SK-N-SH (cell line): ENCODE measurements around the gene LINC00237. TPM values are rescaled to one million over a fixed set of nuclear protein-coding genes. Genes with fewer than 3 reads are reported as not detected.

Experiments
- CTCF ChIA-PET: fragments of 300-600, 350-600 bp; formaldehyde crosslinking; extraction: SDS; loops from one replicate; lab custom pipeline; 2021; lab: Yijun Ruan, JAX
- POLR2A ChIA-PET: fragments of 350-600 bp; sonication (Branson Sonifier 250); formaldehyde crosslinking; extraction: SDS; loops from one replicate; lab custom pipeline; 2020; ENCODE audit warnings: antibody characterized with exemption, inconsistent platforms; lab: Yijun Ruan, JAX
- DNase-seq: peaks from one replicate; pipeline ENCODE4 v3.0.0; 2012
- H2AFZ ChIP-seq: fragments of 200-600 bp; sonication (generic); 2 replicates; pipeline ENCODE4 v1.8.1; 2016; ENCODE audit warnings: antibody characterized with exemption, mild to moderate bottlenecking, low read depth
- H3F3A ChIP-seq: fragments of 200-600 bp; sonication (generic); replicated peaks from 2 replicates; pipeline ENCODE3; 2016; ENCODE audit warnings: antibody characterized with exemption, mild to moderate bottlenecking; ENCODE audit not compliant: insufficient read depth
- H3K27ac ChIP-seq, 2 experiments: fragments of 200-500 bp in 1 of 2; fragments of 200-600 bp in 1 of 2; sonication (Bioruptor generic) in 1 of 2; sonication (generic), shearing (Covaris generic) in 1 of 2; 2 replicates each; pipeline versions ENCODE4 v1.5.1 to v1.6.1; 2014 to 2016; ENCODE audit warnings: low read depth in 2 of 2, inconsistent platforms in 1 of 2, low read length in 1 of 2, mild to moderate bottlenecking in 1 of 2, mixed read lengths in 1 of 2
- H3K27me3 ChIP-seq: fragments of 200-600 bp; sonication (generic), shearing (Covaris generic); 2 replicates; pipeline ENCODE4 v1.6.1; 2016; ENCODE audit warnings: mixed run types; ENCODE audit not compliant: insufficient read depth
- H3K36me3 ChIP-seq, 2 experiments: fragments of 200-500 bp in 1 of 2; fragments of 200-600 bp in 1 of 2; sonication (Bioruptor generic) in 1 of 2; sonication (generic) in 1 of 2; replicated peaks in 1 of 2; 2 replicates each; pipeline versions ENCODE3 to v1.5.1; 2014 to 2016; ENCODE audit warnings: low read length in 1 of 2, mild to moderate bottlenecking in 1 of 2; ENCODE audit not compliant: insufficient read depth in 2 of 2, control insufficient read depth in 1 of 2
- H3K4me1 ChIP-seq, 2 experiments: fragments of 200-500 bp in 1 of 2; fragments of 200-600 bp in 1 of 2; sonication (Bioruptor generic) in 1 of 2; sonication (generic), shearing (Covaris generic) in 1 of 2; 2 replicates each; pipeline versions ENCODE4 v1.5.1 to v1.6.1; 2014 to 2016; ENCODE audit warnings: low read depth in 1 of 2, low read length in 1 of 2, mixed run types in 1 of 2; ENCODE audit not compliant: insufficient read depth in 2 of 2, control insufficient read depth in 1 of 2
- H3K4me2 ChIP-seq: fragments of 200-600 bp; sonication (generic), shearing (Covaris generic); 2 replicates; pipeline ENCODE4 v1.6.1; 2017; ENCODE audit warnings: mixed run types
- H3K4me3 ChIP-seq, 2 experiments: fragments of 200-500 bp in 1 of 2; fragments of 200-600 bp in 1 of 2; sonication (Bioruptor generic) in 1 of 2; sonication (generic), shearing (Covaris generic) in 1 of 2; 2 replicates each; pipeline versions ENCODE4 v1.5.1 to v1.8.1; 2014 to 2016; ENCODE audit warnings: low read depth in 2 of 2, inconsistent platforms in 1 of 2, low read length in 1 of 2, mild to moderate bottlenecking in 1 of 2, mixed read lengths in 1 of 2, moderate library complexity in 1 of 2
- H3K79me2 ChIP-seq: fragments of 200-600 bp; sonication (generic); 2 replicates; pipeline ENCODE4 v1.8.1; 2017; ENCODE audit warnings: mild to moderate bottlenecking; ENCODE audit not compliant: insufficient read depth
- H3K9ac ChIP-seq: fragments of 200-600 bp; sonication (generic); 2 replicates; pipeline ENCODE4 v1.6.1; 2017; ENCODE audit warnings: mixed run types
- H3K9me2 ChIP-seq: fragments of 200-600 bp; sonication (generic); 2 replicates; pipeline ENCODE4 v1.6.1; 2017; ENCODE audit warnings: mixed run types
- H3K9me3 ChIP-seq: fragments of 200-600 bp; sonication (generic); 2 replicates; pipeline ENCODE4 v1.6.1; 2017; ENCODE audit warnings: mixed run types, mild to moderate bottlenecking, moderate library complexity
- H4K20me1 ChIP-seq: fragments of 200-600 bp; sonication (generic); 2 replicates; pipeline ENCODE4 v1.6.1; 2017; ENCODE audit warnings: mild to moderate bottlenecking, mixed run types; ENCODE audit not compliant: insufficient read depth
- ELF1 ChIP-seq: IDR thresholded peaks from 2 replicates; pipeline ENCODE4 v1.4.0; 2012
- EP300 ChIP-seq, 2 experiments: IDR thresholded peaks; 2 replicates each; pipeline versions ENCODE4 v1.4.0 to v1.6.1; 2012; ENCODE audit warnings: borderline replicate concordance in 1 of 2, low read depth in 1 of 2, low read length in 1 of 2
- FOSL2 ChIP-seq: IDR thresholded peaks from 2 replicates; pipeline ENCODE4 v1.4.0; 2012; ENCODE audit warnings: low read depth, mild to moderate bottlenecking, moderate library complexity, borderline replicate concordance
- GATA2 ChIP-seq: sonication (generic); formaldehyde crosslinking; IDR thresholded peaks from 2 replicates; pipeline ENCODE4 v1.5.0; 2020; ENCODE audit warnings: mild to moderate bottlenecking, missing genetic modification reagents
- IRF3 ChIP-seq: fragments of 150-350 bp; IDR thresholded peaks from 2 replicates; pipeline ENCODE4 v1.6.1; 2016; ENCODE audit warnings: mild to moderate bottlenecking, low read depth, low read length
- MXI1 ChIP-seq: IDR thresholded peaks from 2 replicates; pipeline ENCODE4 v1.6.1; 2012; ENCODE audit warnings: mild to moderate bottlenecking, low read depth, low read length, improper control_type of control experiment
- RAD21 ChIP-seq: IDR thresholded peaks from 2 replicates; pipeline ENCODE4 v1.6.1; 2012; ENCODE audit warnings: mild to moderate bottlenecking, low read length
- RCOR1 ChIP-seq: fragments of 150-350 bp; IDR thresholded peaks from 2 replicates; pipeline ENCODE4 v1.6.1; 2017; ENCODE audit warnings: antibody characterized with exemption, low read length
- SIN3A ChIP-seq: IDR thresholded peaks from 2 replicates; pipeline ENCODE4 v1.6.1; 2012; ENCODE audit warnings: low read depth, mild to moderate bottlenecking, low read length, moderate library complexity, borderline replicate concordance
- TEAD4 ChIP-seq: IDR thresholded peaks from 2 replicates; pipeline ENCODE4 v1.4.0; 2012; ENCODE audit warnings: mild to moderate bottlenecking, borderline replicate concordance; ENCODE audit not compliant: insufficient read depth
- ZBTB33 ChIP-seq: IDR thresholded peaks from 2 replicates; pipeline ENCODE4 v1.4.0; 2012; ENCODE audit warnings: low read depth, borderline replicate concordance
- WGBS: methylation state at CpG from one replicate; pipeline ENCODE4 v1.1.6; 2017; ENCODE audit warnings: low lambda C conversion rate; 5-methylcytosine and 5-hydroxymethylcytosine counted together
- polyA plus RNA-seq, 3 experiments: library from polyadenylated mRNA; depleted of rRNA; stranded (reverse); fragments of >200 nt; gene quantifications; 2 replicates each; pipeline ENCODE4 v1.2.3, GENCODE V29; 2012

The LINC00237 gene
- polyA plus RNA-seq, 1 of the 3 experiments (the other 2 are of a cell fraction): not detected

- Histone ChIP-seq H3K4me3 (no peak overlapping the region), H3K9me3 (no peaks in the 10 kb centered on the region), H3K79me2 (no peaks in the 10 kb centered on the region), H3K9me2 (no peaks in the 10 kb centered on the region), H3K27ac (no peak overlapping the region), H3K4me1 (no peaks in the 10 kb centered on the region), H3K36me3 (no peaks in the 10 kb centered on the region), H2AFZ (no peak overlapping the region), H3K4me2 (no peak overlapping the region), H4K20me1 (no peaks in the 10 kb centered on the region), H3F3A (no peaks in the 10 kb centered on the region), H3K9ac (no peak overlapping the region), H3K27me3 (peaks cover 6% of the 10 kb centered on the region; the same call in 1 of the 2 replicates)
- no peak for DNase-seq
- CTCF ChIA-PET: interaction anchor here (1.1 to 1.5 kb wide), 2 partner anchors 19 to 54 kb away, joined by 4 to 5 read pairs; no protein-coding TSS in a partner anchor
- 3% methylated on average over 3 of the region's 3 CpGs for WGBS
- POLR2A ChIA-PET: no interaction called here
- TF ChIP-seq GATA2 (CRISPR knock-in tag) (no peak), ELF1 (no peak), SIN3A (no peak), MXI1 (no peak), ZBTB33 (no peak), FOSL2 (no peak)
These were observed 30.1 kb downstream of the LINC00237 start for GRCh38 chr20:21076073-21076472.

DNA sequence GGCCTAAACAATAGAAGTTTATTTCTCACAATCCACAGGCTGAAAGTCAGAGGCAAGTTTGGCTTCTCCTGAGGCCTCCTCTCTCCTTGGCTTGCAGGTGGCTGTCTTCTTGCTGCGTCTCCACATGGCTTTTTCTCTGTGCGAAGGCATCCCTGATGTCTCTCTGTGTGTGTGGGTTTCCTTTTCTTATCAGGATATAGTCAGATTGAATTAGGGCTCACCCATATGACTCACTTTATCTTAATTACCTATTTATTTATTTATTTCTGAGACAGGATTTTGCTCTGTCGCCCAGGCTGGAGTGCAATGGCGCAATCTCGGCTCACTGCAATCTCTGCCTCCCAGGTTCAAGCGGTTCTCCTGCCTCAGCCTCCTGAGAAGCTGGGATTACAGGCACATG, 30.7 kb downstream of the LINC00237 start:
- Histone ChIP-seq H3K4me1 (no peaks in the 10 kb centered on the region), H2AFZ (no peak overlapping the region), H3K9me3 (no peaks in the 10 kb centered on the region), H3K79me2 (no peaks in the 10 kb centered on the region), H4K20me1 (no peaks in the 10 kb centered on the region), H3K36me3 (no peaks in the 10 kb centered on the region), H3F3A (no peaks in the 10 kb centered on the region), H3K9ac (no peak overlapping the region), H3K4me3 (no peak overlapping the region), H3K4me2 (no peak overlapping the region), H3K27ac (no peak overlapping the region), H3K9me2 (no peaks in the 10 kb centered on the region), H3K27me3 (peaks cover 6% of the 10 kb centered on the region; the same call in 1 of the 2 replicates)
- WGBS: 41% methylated on average over 6 of the region's 6 CpGs
- TF ChIP-seq RCOR1: no peak
- no peak for TF ChIP-seq RAD21
- TF ChIP-seq IRF3: no peak
- TF ChIP-seq SIN3A: no peak
- no peak for TF ChIP-seq ELF1
- no peak for TF ChIP-seq EP300 (IDR thresholded peaks at IDR 0.05; ENCODE audit: borderline replicate concordance in 1 of 2, low read depth in 1 of 2, low read length in 1 of 2)
- TF ChIP-seq FOSL2: no peak
- TF ChIP-seq TEAD4: no peak
- no peak for DNase-seq
- ChIA-PET CTCF (interaction anchor here (1.1 to 1.5 kb wide), 2 partner anchors 20 to 53 kb away, joined by 4 to 5 read pairs; no protein-coding TSS in a partner anchor), POLR2A (no interaction called here)
